ENCODE measurements around the gene HTRA1.

HTRA1 gene

DNA sequence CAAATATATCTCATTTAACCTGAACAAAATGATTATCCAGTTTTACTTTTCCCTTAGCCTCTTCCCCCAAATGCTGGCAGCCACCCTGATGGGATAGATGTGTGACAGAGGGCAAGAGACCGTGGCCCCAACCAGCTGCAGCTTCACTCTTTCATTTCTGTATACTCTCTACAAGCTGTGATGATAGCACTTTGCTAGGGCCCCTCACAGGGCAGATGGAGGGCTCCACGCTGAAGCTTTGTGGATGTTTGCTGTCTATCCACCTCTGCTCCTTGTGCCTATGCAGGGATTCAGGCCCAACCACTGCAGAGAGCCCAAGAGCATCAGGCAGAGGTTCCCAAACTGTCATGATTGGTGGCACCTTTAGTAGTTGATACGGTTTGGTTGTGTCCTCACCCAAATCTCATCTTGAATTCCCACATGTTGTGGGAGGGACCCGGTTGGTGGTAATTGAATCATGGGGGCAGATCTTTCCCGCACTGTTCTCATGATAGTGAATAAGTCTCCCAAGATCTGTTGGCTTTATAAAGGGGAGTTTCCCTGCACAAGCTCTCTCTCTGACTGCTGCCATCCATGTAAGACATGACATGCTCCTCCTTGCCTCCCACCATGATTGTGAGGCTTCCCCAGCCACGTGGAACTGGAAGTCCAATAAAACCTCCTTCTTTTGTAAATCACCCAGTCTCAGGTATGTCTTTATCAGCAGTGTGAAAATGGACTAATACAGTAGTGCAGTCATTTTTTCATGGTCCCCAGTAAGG, 20.1 kb downstream of the HTRA1 start:
- no peak for DNase-seq (ENCODE audit: low read depth, low spot score)
- no peaks in the 10 kb centered on the region for H3K36me3 ChIP-seq (ENCODE audit: insufficient read depth, insufficient read length, low read length)
- no peak overlapping the region for H3K9ac ChIP-seq (ENCODE audit: insufficient read length, low read depth)
- TF ChIP-seq YY1 (IDR thresholded peaks at IDR 0.05; ENCODE audit: insufficient read depth, insufficient read length) (no peak), SUZ12 (IDR thresholded peaks at IDR 0.05; ENCODE audit: extremely low read depth, insufficient read depth, insufficient read length) (no peak), ZNF274 (IDR thresholded peaks at IDR 0.05; ENCODE audit: low read depth, low read length) (no peak)
- H3K4me1 ChIP-seq (ENCODE audit: insufficient read depth, insufficient read length) = peaks cover 1% of the 10 kb centered on the region
- peaks cover 7% of the 10 kb centered on the region; the same call in 1 of the 2 replicates for H3K9me3 ChIP-seq (ENCODE audit: insufficient read depth, low read length)
- H3K4me3 ChIP-seq (ENCODE audit: insufficient read length, low read depth) = no peak overlapping the region
- no peaks in the 10 kb centered on the region for H3K27me3 ChIP-seq (ENCODE audit: insufficient read depth, insufficient read length)

DNA sequence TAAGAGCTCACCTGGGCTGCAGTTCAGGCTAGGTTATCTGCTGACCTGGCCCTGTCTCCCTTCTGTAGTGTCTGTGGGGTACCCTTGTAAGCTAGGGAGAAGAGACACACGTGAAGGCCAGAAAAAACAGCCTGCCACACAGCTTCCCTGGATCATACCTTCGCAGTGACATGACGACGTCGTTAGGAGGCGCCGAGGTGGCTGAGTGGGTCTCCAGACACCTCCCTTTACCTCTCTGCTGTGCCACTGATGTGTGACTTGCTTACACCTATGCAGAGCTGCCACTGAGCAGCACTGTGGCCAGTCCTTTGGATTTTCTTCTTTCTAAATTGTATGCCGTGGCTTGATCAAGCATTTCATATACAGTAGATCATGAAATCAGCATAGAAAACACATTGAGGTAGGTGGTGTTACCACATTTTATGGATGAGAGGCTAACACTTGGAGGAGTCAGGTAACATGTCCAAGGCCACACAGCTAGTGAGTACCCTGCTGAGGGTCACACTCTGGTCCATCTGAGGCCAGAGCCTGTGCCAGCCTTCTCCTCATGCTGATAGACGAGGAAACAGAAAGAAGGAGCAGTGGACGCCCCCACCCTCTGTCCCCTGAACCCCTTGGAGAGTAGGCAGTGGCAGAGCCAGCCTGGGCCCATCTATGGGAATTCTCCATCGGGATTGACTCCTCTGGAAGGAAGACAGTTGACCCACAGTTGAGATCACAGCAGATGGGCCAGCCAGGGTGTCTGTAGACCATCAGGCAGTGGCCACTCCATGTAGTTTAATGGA, 23.1 kb downstream of the HTRA1 start:
- H3K27me3 ChIP-seq (ENCODE audit: insufficient read depth, insufficient read length) = no peaks in the 10 kb centered on the region
- DNase-seq (ENCODE audit: low read depth, low spot score) = no peak
- no peak overlapping the region for H3K9ac ChIP-seq (ENCODE audit: insufficient read length, low read depth)
- peaks cover 7% of the 10 kb centered on the region; the same call in 1 of the 2 replicates for H3K9me3 ChIP-seq (ENCODE audit: insufficient read depth, low read length)
- no peaks in the 10 kb centered on the region for H3K36me3 ChIP-seq (ENCODE audit: insufficient read depth, insufficient read length, low read length)
- no peak for TF ChIP-seq SUZ12 (IDR thresholded peaks at IDR 0.05; ENCODE audit: extremely low read depth, insufficient read depth, insufficient read length)
- no peak for TF ChIP-seq YY1 (IDR thresholded peaks at IDR 0.05; ENCODE audit: insufficient read depth, insufficient read length)
- no peak for TF ChIP-seq ZNF274 (IDR thresholded peaks at IDR 0.05; ENCODE audit: low read depth, low read length)
- H3K4me3 ChIP-seq (ENCODE audit: insufficient read length, low read depth) = no peak overlapping the region
- H3K4me1 ChIP-seq (ENCODE audit: insufficient read depth, insufficient read length) = no peaks in the 10 kb centered on the region

DNA sequence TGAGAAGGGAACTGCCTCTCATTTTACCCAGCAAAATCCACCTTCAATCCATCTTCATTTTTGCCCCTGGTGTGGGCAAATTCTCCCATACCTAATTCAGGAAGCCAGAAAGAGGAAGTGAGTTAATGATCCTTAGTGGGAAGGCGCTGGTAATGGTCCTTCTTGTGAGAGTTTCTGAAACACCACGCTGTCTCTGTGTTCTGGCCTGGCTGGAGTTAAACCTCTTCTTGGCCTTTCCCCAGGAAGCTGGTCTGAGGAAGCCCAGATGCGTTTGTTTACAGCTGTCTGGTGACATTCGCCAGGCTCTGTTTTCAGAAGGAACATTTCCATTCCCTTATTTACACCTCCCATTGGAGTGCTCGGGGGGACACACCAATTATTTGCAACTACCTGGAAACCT, 24.3 kb downstream of the HTRA1 start:
- TF ChIP-seq YY1 (IDR thresholded peaks at IDR 0.05; ENCODE audit: insufficient read depth, insufficient read length) = no peak
- no peak for TF ChIP-seq ZNF274 (IDR thresholded peaks at IDR 0.05; ENCODE audit: low read depth, low read length)
- no peak for TF ChIP-seq SUZ12 (IDR thresholded peaks at IDR 0.05; ENCODE audit: extremely low read depth, insufficient read depth, insufficient read length)
- no peak overlapping the region for H3K4me3 ChIP-seq (ENCODE audit: insufficient read length, low read depth)
- no peaks in the 10 kb centered on the region for H3K36me3 ChIP-seq (ENCODE audit: insufficient read depth, insufficient read length, low read length)
- H3K27me3 ChIP-seq (ENCODE audit: insufficient read depth, insufficient read length) = no peaks in the 10 kb centered on the region
- no peak overlapping the region for H3K9ac ChIP-seq (ENCODE audit: insufficient read length, low read depth)
- peaks cover 7% of the 10 kb centered on the region; the same call in 1 of the 2 replicates for H3K9me3 ChIP-seq (ENCODE audit: insufficient read depth, low read length)
- H3K4me1 ChIP-seq (ENCODE audit: insufficient read depth, insufficient read length) = no peaks in the 10 kb centered on the region
- DNase-seq (ENCODE audit: low read depth, low spot score) = no peak

DNA sequence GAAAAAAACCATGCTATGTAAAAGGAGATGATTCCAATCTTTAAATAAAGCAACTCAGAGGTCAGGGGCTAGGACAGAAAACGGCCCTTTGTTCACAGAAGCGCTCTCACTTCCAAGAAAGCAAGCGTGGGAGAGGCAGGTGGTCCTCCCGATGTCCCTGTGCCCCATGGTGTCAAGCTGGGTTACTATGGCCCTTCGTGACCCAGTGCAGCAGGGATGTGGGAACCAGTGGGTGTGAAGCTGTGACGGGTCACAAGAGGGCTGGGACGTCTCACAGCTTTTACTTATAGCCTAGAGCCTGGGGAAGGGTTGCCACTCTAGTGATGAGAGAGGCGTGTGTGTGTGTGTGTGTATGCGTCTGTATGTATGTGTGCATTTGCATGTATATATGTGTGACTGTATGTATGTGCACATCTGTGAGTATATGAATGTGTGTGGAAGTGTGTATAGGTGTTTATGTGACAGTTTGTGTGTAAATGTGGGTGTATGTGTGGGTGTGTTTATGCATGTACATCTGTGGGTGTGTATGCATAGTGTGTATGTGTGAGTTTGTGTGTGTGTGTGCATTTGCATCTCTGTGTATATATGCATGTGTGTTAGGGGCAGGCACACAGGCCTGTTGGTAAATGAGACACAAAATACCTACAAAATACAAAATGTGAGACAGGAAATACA, 25.2 kb downstream of the HTRA1 start:
- peaks cover under 1% of the 10 kb centered on the region; the same call in 1 of the 2 replicates for H3K9me3 ChIP-seq (ENCODE audit: insufficient read depth, low read length)
- no peaks in the 10 kb centered on the region for H3K36me3 ChIP-seq (ENCODE audit: insufficient read depth, insufficient read length, low read length)
- no peak for DNase-seq (ENCODE audit: low read depth, low spot score)
- TF ChIP-seq YY1 (IDR thresholded peaks at IDR 0.05; ENCODE audit: insufficient read depth, insufficient read length) (no peak), SUZ12 (IDR thresholded peaks at IDR 0.05; ENCODE audit: extremely low read depth, insufficient read depth, insufficient read length) (no peak), ZNF274 (IDR thresholded peaks at IDR 0.05; ENCODE audit: low read depth, low read length) (no peak)
- H3K27me3 ChIP-seq (ENCODE audit: insufficient read depth, insufficient read length) = no peaks in the 10 kb centered on the region
- no peak overlapping the region for H3K9ac ChIP-seq (ENCODE audit: insufficient read length, low read depth)
- no peak overlapping the region for H3K4me3 ChIP-seq (ENCODE audit: insufficient read length, low read depth)
- no peaks in the 10 kb centered on the region for H3K4me1 ChIP-seq (ENCODE audit: insufficient read depth, insufficient read length)

DNA sequence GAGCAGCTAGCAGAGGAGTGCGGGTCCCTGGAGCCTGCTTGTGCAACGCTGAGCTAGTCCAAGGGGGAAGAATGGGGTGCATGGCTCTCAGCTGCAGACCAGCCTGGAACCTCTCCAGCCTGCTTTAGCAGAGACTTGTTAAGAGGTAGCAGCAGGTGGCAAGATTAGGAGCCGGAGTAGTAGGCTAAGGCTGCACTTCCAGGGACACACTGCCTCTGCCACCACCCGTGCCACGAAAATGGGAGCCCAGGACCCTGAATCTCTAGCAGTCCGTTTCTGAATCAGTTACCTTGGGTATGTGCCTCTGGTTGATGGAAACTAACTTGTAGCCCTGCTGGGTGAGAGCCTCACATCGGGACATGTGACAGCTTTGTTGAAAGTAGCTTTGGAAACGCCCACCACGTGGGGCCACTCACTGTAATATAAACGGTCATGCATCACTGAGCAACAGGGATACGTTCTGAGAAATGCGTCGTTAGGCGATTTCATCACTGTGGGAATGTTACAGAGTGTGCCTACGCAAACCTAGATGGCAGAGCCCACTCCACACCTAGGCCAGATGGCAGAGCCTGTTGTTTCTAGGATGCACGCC, 25.9 kb downstream of the HTRA1 start:
- Histone ChIP-seq H3K9me3 (ENCODE audit: insufficient read depth, low read length) (no peaks in the 10 kb centered on the region), H3K4me3 (ENCODE audit: insufficient read length, low read depth) (no peak overlapping the region), H3K9ac (ENCODE audit: insufficient read length, low read depth) (no peak overlapping the region), H3K4me1 (ENCODE audit: insufficient read depth, insufficient read length) (no peaks in the 10 kb centered on the region), H3K36me3 (ENCODE audit: insufficient read depth, insufficient read length, low read length) (no peaks in the 10 kb centered on the region), H3K27me3 (ENCODE audit: insufficient read depth, insufficient read length) (no peaks in the 10 kb centered on the region)
- TF ChIP-seq YY1 (IDR thresholded peaks at IDR 0.05; ENCODE audit: insufficient read depth, insufficient read length) (no peak), SUZ12 (IDR thresholded peaks at IDR 0.05; ENCODE audit: extremely low read depth, insufficient read depth, insufficient read length) (no peak), ZNF274 (IDR thresholded peaks at IDR 0.05; ENCODE audit: low read depth, low read length) (no peak)
- no peak for DNase-seq (ENCODE audit: low read depth, low spot score)

DNA sequence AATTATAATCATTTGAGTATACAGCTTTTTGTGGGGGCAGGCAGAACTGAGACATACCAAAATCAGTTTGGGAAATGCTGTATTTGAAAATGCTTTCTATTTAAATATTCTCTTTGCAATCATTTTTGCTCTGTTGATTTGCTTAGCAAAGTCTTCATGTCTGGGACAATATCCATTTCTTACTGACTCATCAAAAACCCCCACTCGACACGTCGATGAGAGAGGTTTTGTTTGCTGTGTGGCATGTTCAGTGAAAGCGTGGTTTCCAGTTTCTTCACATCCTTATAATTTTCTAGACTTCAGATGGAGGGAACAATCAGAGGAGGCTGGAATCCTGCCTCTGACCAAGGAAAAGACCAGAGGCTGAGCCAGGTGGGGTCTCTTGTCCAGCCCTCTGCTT, 28.9 kb downstream of the HTRA1 start:
- no peaks in the 10 kb centered on the region for H3K27me3 ChIP-seq (ENCODE audit: insufficient read depth, insufficient read length)
- H3K9ac ChIP-seq (ENCODE audit: insufficient read length, low read depth) = no peak overlapping the region
- no peak overlapping the region for H3K4me3 ChIP-seq (ENCODE audit: insufficient read length, low read depth)
- no peaks in the 10 kb centered on the region for H3K9me3 ChIP-seq (ENCODE audit: insufficient read depth, low read length)
- DNase-seq (ENCODE audit: low read depth, low spot score) = no peak
- H3K4me1 ChIP-seq (ENCODE audit: insufficient read depth, insufficient read length) = peaks cover 2% of the 10 kb centered on the region
- no peaks in the 10 kb centered on the region for H3K36me3 ChIP-seq (ENCODE audit: insufficient read depth, insufficient read length, low read length)
- no peak for TF ChIP-seq ZNF274 (IDR thresholded peaks at IDR 0.05; ENCODE audit: low read depth, low read length)
- no peak for TF ChIP-seq SUZ12 (IDR thresholded peaks at IDR 0.05; ENCODE audit: extremely low read depth, insufficient read depth, insufficient read length)
- TF ChIP-seq YY1 (IDR thresholded peaks at IDR 0.05; ENCODE audit: insufficient read depth, insufficient read length) = no peak

All from NT2/D1 (cell line).